ENCODE data around the gene BDP1.
"Not testable (repeated sequence)": the region's sequence is repeated elsewhere in the genome, so short reads cannot be mapped to it uniquely, and the experiment has no call there.

The BDP1 gene

GRCh38 chr5:71471193-71471592, 15.7 kb downstream of the BDP1 start:
- no peak for DNase-seq (ENCODE audit: low read depth in 2 of 2)

GRCh38 chr5:71475788-71476384, 20.4 kb downstream of the BDP1 start:
- DNase-seq (ENCODE audit: low read depth in 2 of 2): no peak

- no peak for DNase-seq (ENCODE audit: low read depth in 2 of 2)
Observed at GRCh38 chr5:71481441-71481840, 26.0 kb downstream of the BDP1 start.

GRCh38 chr5:71482132-71482531, 26.7 kb downstream of the BDP1 start:
- DNase-seq (ENCODE audit: low read depth in 2 of 2): no peak

- DNase-seq (ENCODE audit: low read depth in 2 of 2): no peak
Observed at GRCh38 chr5:71483355-71483754, 27.9 kb downstream of the BDP1 start.

- no peak for DNase-seq (ENCODE audit: low read depth in 2 of 2)
Observed at GRCh38 chr5:71492817-71493615, 37.6 kb downstream of the BDP1 start.

- DNase-seq (ENCODE audit: low read depth in 2 of 2): not testable (repeated sequence)
Observed at GRCh38 chr5:71494202-71494601, 38.8 kb downstream of the BDP1 start.

- not testable (repeated sequence) for DNase-seq (ENCODE audit: low read depth in 2 of 2)
Observed at GRCh38 chr5:71498756-71499155, 43.3 kb downstream of the BDP1 start.

GRCh38 chr5:71503536-71503935, 48.1 kb downstream of the BDP1 start:
- no peak for DNase-seq (ENCODE audit: low read depth in 2 of 2)

GRCh38 chr5:71522151-71522550, 66.7 kb downstream of the BDP1 start:
- DNase-seq (ENCODE audit: low read depth in 2 of 2): no peak

- not testable (repeated sequence) for DNase-seq (ENCODE audit: low read depth in 2 of 2)
Observed at GRCh38 chr5:71525611-71526010, 70.2 kb downstream of the BDP1 start.

GRCh38 chr5:71528206-71528605, 72.8 kb downstream of the BDP1 start:
- DNase-seq (ENCODE audit: low read depth in 2 of 2): no peak

GRCh38 chr5:71529682-71530081, 74.2 kb downstream of the BDP1 start:
- DNase-seq (ENCODE audit: low read depth in 2 of 2): no peak

GRCh38 chr5:71533142-71533541, 77.7 kb downstream of the BDP1 start:
- no peak for DNase-seq (ENCODE audit: low read depth in 2 of 2)

- DNase-seq (ENCODE audit: low read depth in 2 of 2): no peak
Observed at GRCh38 chr5:71533615-71534014, 78.2 kb downstream of the BDP1 start.

GRCh38 chr5:71537687-71538086, 82.2 kb downstream of the BDP1 start:
- DNase-seq (ENCODE audit: low read depth in 2 of 2): no peak

GRCh38 chr5:71550885-71551284, 95.4 kb downstream of the BDP1 start:
- not testable (repeated sequence) for DNase-seq (ENCODE audit: low read depth in 2 of 2)

GRCh38 chr5:71551582-71551981, 96.1 kb downstream of the BDP1 start:
- DNase-seq (ENCODE audit: low read depth in 2 of 2): not testable (repeated sequence)

- DNase-seq (ENCODE audit: low read depth in 2 of 2): not testable (repeated sequence)
Observed at GRCh38 chr5:71552026-71552749, 96.7 kb downstream of the BDP1 start.

- no peak for DNase-seq (ENCODE audit: low read depth in 2 of 2)
Observed at GRCh38 chr5:71563161-71563560, 107.7 kb downstream of the BDP1 start.

GRCh38 chr5:71564895-71565294, 109.4 kb downstream of the BDP1 start:
- no peak for DNase-seq (ENCODE audit: low read depth in 2 of 2)

- no peak for DNase-seq (ENCODE audit: low read depth in 2 of 2)
Observed at GRCh38 chr5:71569748-71570509, 114.5 kb downstream of the BDP1 start.

All from stimulated activated CD8-positive, alpha-beta memory T cell treated with anti-CD3 and anti-CD28 coated beads, Interleukin-15, amount 100 ng/mL, for 4 hours (primary cell).